ENCODE data around the gene MDH1.

GRCh38 chr2:63628403-63628942 is 39.7 kb downstream of the MDH1 start:
- TF ChIP-seq, protein P1, sequence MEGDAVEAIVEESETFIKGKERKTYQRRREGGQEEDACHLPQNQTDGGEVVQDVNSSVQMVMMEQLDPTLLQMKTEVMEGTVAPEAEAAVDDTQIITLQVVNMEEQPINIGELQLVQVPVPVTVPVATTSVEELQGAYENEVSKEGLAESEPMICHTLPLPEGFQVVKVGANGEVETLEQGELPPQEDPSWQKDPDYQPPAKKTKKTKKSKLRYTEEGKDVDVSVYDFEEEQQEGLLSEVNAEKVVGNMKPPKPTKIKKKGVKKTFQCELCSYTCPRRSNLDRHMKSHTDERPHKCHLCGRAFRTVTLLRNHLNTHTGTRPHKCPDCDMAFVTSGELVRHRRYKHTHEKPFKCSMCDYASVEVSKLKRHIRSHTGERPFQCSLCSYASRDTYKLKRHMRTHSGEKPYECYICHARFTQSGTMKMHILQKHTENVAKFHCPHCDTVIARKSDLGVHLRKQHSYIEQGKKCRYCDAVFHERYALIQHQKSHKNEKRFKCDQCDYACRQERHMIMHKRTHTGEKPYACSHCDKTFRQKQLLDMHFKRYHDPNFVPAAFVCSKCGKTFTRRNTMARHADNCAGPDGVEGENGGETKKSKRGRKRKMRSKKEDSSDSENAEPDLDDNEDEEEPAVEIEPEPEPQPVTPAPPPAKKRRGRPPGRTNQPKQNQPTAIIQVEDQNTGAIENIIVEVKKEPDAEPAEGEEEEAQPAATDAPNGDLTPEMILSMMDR (IDR thresholded peaks at IDR 0.05; ENCODE audit: low read depth, low read length), result no peak
- no peak for TF ChIP-seq EZH2phosphoT487 (IDR thresholded peaks at IDR 0.05; ENCODE audit: low read depth)
